Endothelial cell of umbilical vein (primary cell): ENCODE measurements around the gene AZU1.

Experiments used
- CTCF ChIP-seq, 2 donors: IDR thresholded peaks; 1 replicate in 1 of 2; 2 replicates in 1 of 2; pipeline ENCODE4 v1.5.1; 2011; ENCODE audit warnings: low read length in 2 of 2, mild to moderate bottlenecking in 2 of 2, moderate library complexity in 2 of 2, control low read depth in 1 of 2, inconsistent platforms in 1 of 2, low read depth in 1 of 2; ENCODE audit not compliant: insufficient read depth in 1 of 2; ENCODE audit errors: extremely low read depth in 1 of 2
- GATA2 ChIP-seq: IDR thresholded peaks from 2 replicates; pipeline ENCODE4 v1.7.0; 2011; ENCODE audit warnings: low read depth, mild to moderate bottlenecking, moderate library complexity, mixed read lengths, low read length; ENCODE audit not compliant: insufficient read length, insufficient read depth
- MYC ChIP-seq: IDR thresholded peaks from one replicate; pipeline ENCODE4 v1.6.1; 2011; ENCODE audit warnings: mild to moderate bottlenecking, low read depth, low read length

GRCh38 chr19:821825-822503, 5.7 kb upstream of the AZU1 start, which contains the start of gene PLPPR3:
- no peak for TF ChIP-seq CTCF (IDR thresholded peaks at IDR 0.05; ENCODE audit: extremely low read depth in 1 of 2, insufficient read depth in 1 of 2, low read depth in 1 of 2, low read length in 2 of 2)
- TF ChIP-seq GATA2: no peak
- TF ChIP-seq MYC: no peak
